GM12878 (cell line): Measurements from ENCODE around the gene MALT1. TPM values are rescaled to one million over a fixed set of nuclear protein-coding genes. Genes with fewer than 3 reads are reported as not detected.
A peak's percentile ranks its signal among the peaks of the same experiment; 100 is the strongest.

ENCODE experiments used
- BHLHE40 ChIP-seq, 2 experiments: fragments of 450-650 bp in 1 of 2; IDR thresholded peaks; 2 replicates each; pipeline ENCODE4 v1.6.1; 2011 to 2017; ENCODE audit warnings: low read depth in 2 of 2, borderline replicate concordance in 1 of 2, improper control_type of control experiment in 1 of 2, low read length in 1 of 2, mild to moderate bottlenecking in 1 of 2
- CREB1 ChIP-seq: IDR thresholded peaks from 2 replicates; pipeline ENCODE4 v1.6.1; 2012; ENCODE audit warnings: low read depth, mild to moderate bottlenecking, inconsistent platforms
- DPF2 ChIP-seq: fragments of 450-650 bp; IDR thresholded peaks from 2 replicates; pipeline ENCODE4 v1.6.1; 2017; ENCODE audit warnings: mild to moderate bottlenecking
- E2F8 ChIP-seq: fragments of 450-650 bp; IDR thresholded peaks from 2 replicates; pipeline ENCODE4 v1.6.1; 2018; ENCODE audit warnings: mild to moderate bottlenecking, low read depth, moderate library complexity; ENCODE audit not compliant: partially characterized antibody
- EED ChIP-seq: sonication (generic); IDR thresholded peaks from 2 replicates; pipeline ENCODE4 v1.6.1; 2016; ENCODE audit warnings: antibody characterized with exemption, low read depth
- ETV6 ChIP-seq, 2 experiments: fragments of 450-650 bp in 1 of 2; IDR thresholded peaks in 1 of 2; conservative IDR thresholded peaks in 1 of 2; 2 replicates each; pipeline ENCODE4 v1.6.1; 2014; ENCODE audit warnings: antibody characterized with exemption in 1 of 2, borderline replicate concordance in 1 of 2, low read depth in 1 of 2, mild to moderate bottlenecking in 1 of 2, moderate library complexity in 1 of 2
- EZH2 ChIP-seq: IDR thresholded peaks from 2 replicates; pipeline ENCODE4 v1.6.1; 2012; ENCODE audit warnings: low read depth, mild to moderate bottlenecking, control low read depth, inconsistent platforms, low read length, borderline replicate concordance; ENCODE audit not compliant: control insufficient read depth
- GABPA ChIP-seq: IDR thresholded peaks from 2 replicates; pipeline ENCODE4 v1.6.1; 2014; ENCODE audit warnings: antibody characterized with exemption, low read depth, mild to moderate bottlenecking, inconsistent platforms
- HDAC2 ChIP-seq: fragments of 200-600 bp; sonication (generic); IDR thresholded peaks from 2 replicates; pipeline ENCODE4 v1.6.1; 2017
- IKZF1 ChIP-seq: fragments of 450-650 bp; conservative IDR thresholded peaks from 2 replicates; pipeline ENCODE4 v1.6.1; 2017; ENCODE audit warnings: antibody characterized with exemption, mild to moderate bottlenecking
- MYB ChIP-seq: fragments of 150-350 bp; IDR thresholded peaks from 2 replicates; pipeline ENCODE4 v1.6.1; 2014; ENCODE audit warnings: mild to moderate bottlenecking, low read depth, low read length, borderline replicate concordance
- PML ChIP-seq: IDR thresholded peaks from 2 replicates; pipeline ENCODE4 v1.6.1; 2012; ENCODE audit warnings: low read length, inconsistent platforms
- POLR2A ChIP-seq: IDR thresholded peaks from 2 replicates; pipeline ENCODE4 v1.6.1; 2011; ENCODE audit warnings: low read depth, mild to moderate bottlenecking, low read length
- RAD21 ChIP-seq: IDR thresholded peaks from 2 replicates; pipeline ENCODE4 v1.6.1; 2011; ENCODE audit warnings: mild to moderate bottlenecking, low read depth, low read length, moderate library complexity; ENCODE audit not compliant: insufficient read depth
- RAD51 ChIP-seq: fragments of 450-650 bp; IDR thresholded peaks from 2 replicates; pipeline ENCODE4 v1.6.1; 2016; ENCODE audit warnings: moderate library complexity, mild to moderate bottlenecking, inconsistent platforms
- RB1 ChIP-seq: fragments of 450-650 bp; formaldehyde crosslinking; IDR thresholded peaks from 2 replicates; pipeline ENCODE4 v1.6.1; 2017; ENCODE audit warnings: mild to moderate bottlenecking, borderline replicate concordance
- RFX5 ChIP-seq: IDR thresholded peaks from 2 replicates; pipeline ENCODE4 v1.6.1; 2011; ENCODE audit warnings: low read depth, low read length, improper control_type of control experiment
- SMAD5 ChIP-seq: IDR thresholded peaks from 2 replicates; pipeline ENCODE4 v1.6.1; 2016; ENCODE audit warnings: antibody characterized with exemption, low read depth
- SMARCA5 ChIP-seq: fragments of 450-650 bp; IDR thresholded peaks from 2 replicates; pipeline ENCODE4 v1.6.1; 2017; ENCODE audit warnings: mild to moderate bottlenecking
- SMC3 ChIP-seq: IDR thresholded peaks from 2 replicates; pipeline ENCODE4 v1.6.1; 2011; ENCODE audit warnings: low read length, improper control_type of control experiment, borderline replicate concordance
- TCF7 ChIP-seq: IDR thresholded peaks from 2 replicates; pipeline ENCODE4 v1.6.1; 2014; ENCODE audit warnings: antibody characterized with exemption, borderline replicate concordance
- ZBED1 ChIP-seq: IDR thresholded peaks from 2 replicates; pipeline ENCODE4 v1.6.1; 2016; ENCODE audit warnings: borderline replicate concordance
- ZNF384 ChIP-seq: IDR thresholded peaks from 2 replicates; pipeline ENCODE4 v1.6.1; 2012; ENCODE audit warnings: low read depth, mild to moderate bottlenecking, low read length, improper control_type of control experiment, borderline replicate concordance
- polyA plus RNA-seq, 11 experiments: library from polyadenylated mRNA; depleted of rRNA in 4 of 11; unstranded in 6 of 11; stranded (reverse) in 5 of 11; fragments of >200 nt; fragmentation: Nextera tagmentation in 4 of 11; fragmentation: Illumina TruSeq in 1 of 11; extraction: Ambion mirVana in 4 of 11; extraction: Trizol in 1 of 11; gene quantifications; 1 replicate in 1 of 11; 2 replicates in 10 of 11; pipeline versions ENCODE4 v1.2.1 to v1.2.3, GENCODE V29; 2011 to 2016; ENCODE audit warnings: inconsistent platforms in 2 of 11, missing spikeins in 2 of 11, low read depth in 1 of 11
- total RNA-seq, 4 experiments: library from RNA; depleted of rRNA in 3 of 4; stranded (reverse); fragments of >200 nt in 3 of 4; fragmentation: Illumina TruSeq in 1 of 4; extraction: Trizol in 1 of 4; gene quantifications; 2 replicates each; pipeline versions ENCODE4 v1.2.1 to v1.2.3, GENCODE V29; 2013 to 2021
- TF ChIP-seq, protein P1 (sequence below): fragments of 450-650 bp; IDR thresholded peaks from 2 replicates; pipeline ENCODE4 v1.6.1; 2017; ENCODE audit warnings: mild to moderate bottlenecking

MALT1 gene
- total and polyA plus RNA-seq, 10 of the 15 experiments (the other 5 are each of a cell fraction or from before 2014, with no cell fraction given): 17.6 to 126 (median 45.4) TPM

DNA sequence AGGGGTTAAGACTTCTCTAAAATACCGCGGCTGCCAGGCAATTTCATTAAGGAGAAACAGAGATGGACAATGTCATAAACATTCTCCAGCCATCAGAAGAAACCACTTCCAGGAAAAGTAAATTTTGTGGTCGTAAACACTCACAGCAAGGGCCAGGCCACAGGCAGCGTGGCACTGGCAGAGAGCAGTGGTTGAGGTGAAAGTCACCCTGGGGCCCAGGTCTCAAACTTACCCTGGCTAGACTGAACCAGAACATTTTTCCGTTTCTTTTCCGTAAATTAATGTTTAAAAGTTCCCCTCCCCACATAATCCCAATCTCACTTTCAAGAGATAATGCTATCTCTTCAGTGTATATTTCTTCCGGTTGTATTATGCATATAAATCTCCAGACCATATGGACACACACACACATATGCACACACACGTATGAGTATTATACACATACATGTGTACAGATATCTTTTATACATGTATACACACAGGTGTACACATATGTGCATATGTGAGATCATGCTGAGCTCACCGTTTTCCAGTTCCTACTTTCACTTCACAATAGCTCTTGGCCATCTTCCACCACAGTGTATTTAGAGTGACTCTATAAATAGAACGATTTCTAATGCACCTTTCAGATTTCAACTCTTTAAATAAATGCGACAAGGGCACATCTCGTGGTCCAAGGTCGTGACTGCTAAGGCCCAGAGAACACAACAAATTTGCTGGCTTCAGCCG, 90.1 kb downstream of the MALT1 start (continued):
- TF ChIP-seq E2F8: no peak
- TF ChIP-seq ETV6 (conservative IDR thresholded peaks at IDR 0.05 in 1 of 2, IDR thresholded peaks at IDR 0.05 in 1 of 2; ENCODE audit: borderline replicate concordance in 1 of 2, low read depth in 1 of 2): peak in 1 of 2 experiments; percentile 90; a peak in 2 of 4 replicates
- TF ChIP-seq SMC3: no peak
- TF ChIP-seq DPF2: peak; percentile 66
- no peak; the same call in 1 of the 2 replicates for TF ChIP-seq GABPA
- peak; percentile 58 for TF ChIP-seq IKZF1
- no peak for TF ChIP-seq BHLHE40 (IDR thresholded peaks at IDR 0.05; ENCODE audit: borderline replicate concordance in 1 of 2, low read depth in 2 of 2, low read length in 1 of 2)
- TF ChIP-seq POLR2A: no peak
- no peak for TF ChIP-seq MYB
- no peak for TF ChIP-seq RB1
- no peak for TF ChIP-seq RFX5
- 0 out of 2 replicates have a peak, but pooled peaks have one; percentile 16 for TF ChIP-seq RAD51
- peak; percentile 69; the same call in 1 of the 2 replicates for TF ChIP-seq PML
- peak; percentile 81 for TF ChIP-seq EED
- TF ChIP-seq SMARCA5: no peak
- TF ChIP-seq HDAC2: no peak
- no peak for TF ChIP-seq SMAD5
- no peak for TF ChIP-seq EZH2
- peak; percentile 56; the same call in 1 of the 2 replicates for TF ChIP-seq ZBED1
- TF ChIP-seq CREB1: peak; percentile 81
- TF ChIP-seq, protein P1, sequence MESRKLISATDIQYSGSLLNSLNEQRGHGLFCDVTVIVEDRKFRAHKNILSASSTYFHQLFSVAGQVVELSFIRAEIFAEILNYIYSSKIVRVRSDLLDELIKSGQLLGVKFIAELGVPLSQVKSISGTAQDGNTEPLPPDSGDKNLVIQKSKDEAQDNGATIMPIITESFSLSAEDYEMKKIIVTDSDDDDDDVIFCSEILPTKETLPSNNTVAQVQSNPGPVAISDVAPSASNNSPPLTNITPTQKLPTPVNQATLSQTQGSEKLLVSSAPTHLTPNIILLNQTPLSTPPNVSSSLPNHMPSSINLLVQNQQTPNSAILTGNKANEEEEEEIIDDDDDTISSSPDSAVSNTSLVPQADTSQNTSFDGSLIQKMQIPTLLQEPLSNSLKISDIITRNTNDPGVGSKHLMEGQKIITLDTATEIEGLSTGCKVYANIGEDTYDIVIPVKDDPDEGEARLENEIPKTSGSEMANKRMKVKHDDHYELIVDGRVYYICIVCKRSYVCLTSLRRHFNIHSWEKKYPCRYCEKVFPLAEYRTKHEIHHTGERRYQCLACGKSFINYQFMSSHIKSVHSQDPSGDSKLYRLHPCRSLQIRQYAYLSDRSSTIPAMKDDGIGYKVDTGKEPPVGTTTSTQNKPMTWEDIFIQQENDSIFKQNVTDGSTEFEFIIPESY: no peak
- no peak for TF ChIP-seq TCF7
- TF ChIP-seq ZNF384: no peak
- peak; percentile 27; the same call in 1 of the 2 replicates for TF ChIP-seq RAD21
